Inflammatory macrophage (primary cell): ENCODE data around the gene MEGF8.
"Not testable (repeated sequence)": the region's sequence is repeated elsewhere in the genome, so short reads cannot be mapped to it uniquely, and the experiment has no call there.

ENCODE experiments used
- DNase-seq, 2 donors: peaks; one replicate each; pipeline ENCODE4 v3.0.0-alpha.2; 2020 to 2022

The MEGF8 gene

DNA sequence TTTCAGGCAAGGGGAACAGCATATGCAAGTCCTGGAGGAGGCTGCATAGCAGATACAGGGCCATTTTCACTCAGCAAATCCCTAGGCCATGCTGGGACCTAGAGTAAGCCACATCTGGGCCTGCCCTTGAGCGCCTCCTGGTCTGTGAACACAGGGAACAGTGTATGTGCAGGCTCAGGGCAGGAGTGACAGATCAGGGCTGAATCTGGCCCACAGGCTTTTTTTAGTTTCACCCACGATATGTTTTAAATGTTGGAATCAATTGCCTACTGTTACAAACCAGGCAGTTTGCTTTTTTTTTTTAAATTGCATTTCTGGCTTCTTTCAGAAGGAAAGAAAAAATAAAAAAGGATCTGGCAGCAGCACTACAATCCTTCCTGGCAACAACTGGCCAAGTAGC lies 13.8 kb upstream of the MEGF8 start:
- DNase-seq, result no peak

DNA sequence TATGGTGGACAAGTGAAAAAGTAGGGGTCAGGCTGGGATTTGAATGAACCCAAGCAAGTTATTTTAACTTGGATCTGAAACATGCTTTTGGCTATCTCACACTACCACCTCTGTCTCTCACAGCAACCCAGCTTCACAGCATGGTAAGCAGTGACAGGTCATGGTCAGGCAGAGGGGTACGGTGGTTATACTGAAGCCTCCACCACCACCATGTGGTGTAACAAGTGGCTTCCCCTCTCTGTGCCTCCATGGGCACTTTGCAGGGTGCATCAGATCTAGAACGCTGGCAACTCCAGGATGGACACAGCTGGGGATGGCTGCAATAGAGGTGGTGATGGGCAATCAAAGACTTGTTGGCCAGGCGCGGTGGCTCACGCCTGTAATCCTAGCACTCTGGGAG lies 13.1 kb upstream of the MEGF8 start:
- no peak for DNase-seq

DNA sequence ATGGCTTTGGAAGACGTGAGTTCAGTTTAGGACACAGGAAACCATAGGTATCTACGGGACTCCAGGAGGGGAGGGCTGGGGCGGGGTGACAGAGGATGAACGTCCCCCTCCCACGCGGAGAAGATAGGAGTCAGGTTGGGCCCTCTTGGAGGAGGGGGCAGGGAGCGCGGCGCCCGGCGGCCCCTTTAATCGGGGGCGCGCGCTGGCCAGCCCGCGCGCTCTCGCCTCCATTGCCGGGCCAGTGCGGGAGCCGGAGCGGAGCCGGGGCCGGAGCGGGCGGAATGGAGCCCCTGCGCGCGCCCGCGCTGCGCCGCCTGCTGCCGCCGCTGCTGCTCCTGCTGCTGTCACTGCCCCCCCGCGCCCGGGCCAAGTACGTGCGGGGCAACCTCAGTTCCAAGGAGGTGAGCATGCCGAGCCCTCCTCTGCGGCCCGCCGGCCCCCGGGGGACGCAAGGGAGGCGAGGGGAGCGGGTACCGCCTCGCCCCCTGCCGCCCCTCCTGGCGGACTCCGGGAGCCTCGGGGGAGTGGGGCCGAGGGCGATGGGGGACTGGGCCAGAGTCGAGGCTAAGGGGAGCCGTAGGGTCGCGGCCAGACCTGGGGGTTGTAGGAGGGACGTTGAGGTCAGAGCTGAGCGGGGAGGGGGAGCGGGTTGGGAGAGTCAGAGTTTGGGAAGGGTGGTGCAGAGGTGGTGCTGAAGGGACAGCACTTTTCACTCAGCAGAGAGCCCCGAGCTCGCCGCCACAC lies 12.2 kb upstream of the MEGF8 start, which contains the start of gene TMEM145:
TSS of gene TMEM145 (plus strand) at position 214 of the 744 bp plus-strand sequence. CDS start at position 282, 68 bp downstream.
- DNase-seq, result peak in 1 of 2 donors; percentile 26

DNA sequence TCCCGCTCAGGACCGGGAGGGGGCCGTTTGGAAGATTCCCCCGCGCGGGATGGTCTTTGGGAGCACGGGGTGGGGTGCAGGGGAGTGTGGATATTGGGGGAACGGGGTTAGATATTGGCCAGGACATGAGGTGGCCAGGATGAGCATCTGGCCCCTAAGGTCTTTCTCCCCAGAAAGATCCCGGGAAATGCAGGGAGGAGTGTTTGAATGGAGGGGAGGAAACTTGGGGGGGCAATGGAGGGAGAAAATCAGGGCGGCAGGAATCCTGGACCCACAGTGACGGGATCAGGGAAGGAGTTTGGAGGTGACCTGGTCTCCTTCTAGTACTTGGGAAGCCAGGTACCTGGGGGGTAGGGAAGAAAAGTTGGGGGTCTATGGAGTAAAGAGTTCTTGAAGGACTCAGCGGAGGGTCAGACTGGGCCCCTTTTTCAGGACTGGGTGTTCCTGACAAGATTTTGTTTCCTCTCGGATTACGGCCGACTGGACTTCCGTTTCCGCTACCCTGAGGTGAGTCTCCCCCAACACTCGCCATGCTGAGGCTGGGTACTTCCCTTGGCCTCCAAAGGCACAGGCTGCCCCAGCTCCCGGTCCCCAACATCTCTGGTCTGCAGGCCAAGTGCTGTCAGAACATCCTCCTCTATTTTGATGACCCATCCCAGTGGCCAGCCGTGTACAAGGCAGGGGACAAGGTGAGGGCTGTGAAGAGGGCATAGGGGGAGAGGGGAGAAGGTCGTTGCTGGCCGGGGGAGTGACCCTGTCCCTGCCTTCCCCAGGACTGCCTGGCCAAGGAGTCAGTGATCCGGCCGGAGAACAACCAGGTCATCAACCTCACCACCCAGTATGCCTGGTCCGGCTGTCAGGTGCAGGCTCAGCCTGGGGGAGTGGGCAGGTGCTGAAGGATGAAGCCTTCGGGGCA lies 11.3 kb upstream of the MEGF8 start:
- DNase-seq, result no peak

DNA sequence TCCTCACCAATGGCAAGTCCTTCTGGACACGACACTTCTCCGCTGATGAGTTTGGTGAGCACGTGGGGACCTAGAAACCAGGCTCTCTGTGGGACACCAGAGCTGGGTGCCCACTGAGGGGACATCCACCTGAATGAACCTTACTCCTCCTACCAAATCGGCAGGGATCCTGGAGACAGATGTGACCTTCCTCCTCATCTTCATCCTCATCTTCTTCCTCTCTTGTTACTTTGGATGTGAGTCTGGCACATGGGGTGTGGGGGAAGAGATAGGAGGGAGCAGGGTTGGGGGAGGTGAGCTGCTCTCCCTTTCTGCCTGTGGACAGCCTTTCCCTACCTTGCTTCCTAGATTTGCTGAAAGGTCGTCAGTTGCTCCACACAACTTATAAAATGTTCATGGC lies 10.4 kb upstream of the MEGF8 start:
- no peak for DNase-seq

DNA sequence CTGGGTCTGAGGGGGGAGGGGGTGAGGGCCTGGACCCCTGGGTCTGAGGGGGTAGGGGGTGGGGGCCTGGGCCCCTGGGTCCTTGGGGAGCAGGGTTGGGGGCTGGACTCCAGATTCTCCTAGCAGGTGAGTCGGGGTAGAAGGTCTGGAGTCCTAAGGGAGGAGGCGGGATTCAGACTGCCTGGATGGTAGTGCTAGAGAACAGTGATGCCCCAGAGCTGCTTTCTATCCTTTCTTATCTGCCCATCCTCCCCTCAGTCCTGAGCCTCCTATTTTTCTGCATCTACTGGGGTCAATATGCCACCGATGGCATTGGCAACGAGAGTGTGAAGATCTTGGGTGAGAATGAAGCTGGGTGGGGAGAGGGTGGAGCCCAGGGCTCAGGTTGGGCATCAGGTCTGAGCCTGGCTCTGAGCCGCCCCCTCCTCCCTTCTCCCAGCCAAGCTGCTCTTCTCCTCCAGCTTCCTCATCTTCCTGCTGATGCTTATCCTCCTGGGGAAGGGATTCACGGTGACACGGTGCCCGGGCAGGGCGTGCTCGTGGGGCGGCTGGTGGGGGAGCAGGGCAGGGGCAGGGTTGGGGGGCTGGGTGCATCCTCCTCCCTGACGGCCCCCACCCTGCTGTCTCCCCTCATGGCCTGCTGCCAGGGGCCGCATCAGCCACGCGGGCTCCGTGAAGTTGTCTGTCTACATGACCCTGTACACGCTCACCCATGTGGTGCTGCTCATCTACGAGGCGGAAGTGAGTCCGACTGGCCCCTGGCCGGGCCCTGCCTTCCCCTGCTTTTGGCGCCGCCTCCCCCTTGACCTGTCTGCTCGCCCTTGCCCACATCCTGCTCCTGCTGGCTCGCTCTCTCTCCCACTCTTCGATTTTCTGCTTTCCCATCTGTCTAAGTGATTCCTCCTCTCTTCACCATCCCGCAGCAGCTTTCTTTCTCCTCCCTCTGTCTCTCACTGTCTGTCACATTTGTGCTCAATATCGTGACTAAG lies 8.9 kb upstream of the MEGF8 start:
- DNase-seq, result peak; percentile 24 to 51

DNA sequence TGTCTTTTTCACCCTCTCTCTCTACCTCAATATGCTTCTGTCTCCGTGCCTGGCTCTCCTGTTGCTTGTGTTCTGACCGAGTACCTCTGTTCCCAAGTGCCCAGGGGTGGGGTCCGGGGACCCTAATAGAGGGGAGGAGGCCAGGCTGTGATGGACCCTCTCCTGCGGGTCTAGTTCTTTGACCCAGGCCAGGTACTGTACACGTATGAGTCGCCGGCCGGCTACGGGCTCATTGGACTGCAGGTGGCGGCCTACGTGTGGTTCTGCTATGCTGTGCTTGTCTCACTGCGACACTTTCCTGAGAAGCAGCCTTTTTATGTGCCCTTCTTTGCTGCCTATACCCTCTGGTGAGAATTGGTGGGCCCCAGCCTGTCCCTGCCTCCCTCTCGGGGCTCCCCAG lies 7.9 kb upstream of the MEGF8 start:
- no peak for DNase-seq

DNA sequence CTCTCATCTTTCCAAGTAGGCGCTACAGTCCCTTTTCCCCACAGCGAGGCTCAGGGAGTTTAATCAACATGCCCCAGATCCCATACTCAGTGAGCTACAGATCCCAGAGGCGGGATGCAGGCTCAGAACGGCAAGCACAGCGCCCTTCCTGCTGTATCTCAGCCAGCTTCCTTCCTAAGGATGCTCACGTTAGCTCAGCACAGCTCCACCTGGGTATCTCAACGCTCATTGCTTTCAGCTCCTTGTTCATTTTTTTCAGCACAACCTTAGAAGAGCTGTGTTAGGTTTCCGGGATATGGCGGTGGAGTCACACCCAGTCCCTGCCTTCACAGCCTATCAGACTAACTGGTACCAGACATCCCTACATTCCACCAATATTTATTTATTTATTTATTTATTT lies 3.1 kb upstream of the MEGF8 start:
- no peak for DNase-seq

DNA sequence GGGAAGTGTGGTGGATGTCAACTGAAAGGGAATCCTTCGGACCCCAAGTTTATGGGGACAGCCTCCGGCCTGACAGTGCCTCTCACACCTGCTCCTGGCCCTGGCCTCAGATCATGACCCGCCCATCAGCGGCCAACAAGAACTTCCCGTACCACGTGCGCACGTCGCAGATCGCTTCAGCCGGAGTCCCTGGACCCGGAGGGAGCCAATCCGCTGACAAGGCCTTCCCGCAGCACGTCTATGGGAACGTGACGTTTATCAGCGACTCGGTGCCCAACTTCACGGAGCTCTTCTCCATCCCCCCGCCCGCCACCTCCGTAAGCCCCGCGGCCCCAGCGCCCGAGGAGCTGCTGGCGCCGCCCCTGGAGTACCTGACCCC lies 2.0 kb upstream of the MEGF8 start:
- DNase-seq, result no peak

DNA sequence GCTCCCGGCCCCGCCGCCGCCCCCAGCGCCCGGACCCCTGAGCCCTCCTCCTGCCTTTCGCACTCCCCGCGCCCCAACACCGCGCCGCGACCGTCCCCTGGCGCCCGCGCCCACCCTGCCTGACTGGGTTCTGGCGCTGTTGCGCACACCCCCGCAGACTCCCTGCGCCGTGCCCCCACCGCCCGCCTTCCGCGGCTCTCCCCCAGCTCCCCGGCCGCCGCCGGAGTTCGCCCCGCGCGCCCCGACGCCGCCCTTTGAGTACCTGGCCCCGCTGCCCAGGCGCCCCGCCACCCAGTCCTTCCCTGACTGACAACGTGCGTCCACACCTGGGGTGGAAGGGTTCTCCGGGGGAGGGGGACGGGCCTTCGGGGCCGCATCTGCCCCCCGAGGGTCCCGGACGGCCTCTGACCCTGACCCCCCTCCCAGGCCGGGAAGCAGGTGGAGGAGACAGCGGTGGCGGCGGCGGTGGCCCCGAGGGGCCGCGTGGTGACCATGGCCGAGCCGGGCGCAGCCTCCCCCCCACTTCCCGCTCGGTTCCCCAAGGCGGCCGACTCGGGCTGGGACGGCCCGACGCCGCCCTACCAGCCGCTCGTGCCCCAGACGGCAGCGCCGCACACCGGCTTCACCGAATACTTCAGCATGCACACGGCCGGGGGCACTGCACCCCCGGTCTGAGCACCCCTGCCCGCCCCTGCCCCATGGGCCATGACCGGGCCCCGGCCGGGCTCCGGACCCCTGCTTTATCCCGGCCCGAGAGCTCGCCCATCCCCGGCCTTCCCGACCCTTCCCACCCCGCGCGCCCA lies 1.4 kb upstream of the MEGF8 start:
- DNase-seq, result peak in 1 of 2 donors; percentile 30

DNA sequence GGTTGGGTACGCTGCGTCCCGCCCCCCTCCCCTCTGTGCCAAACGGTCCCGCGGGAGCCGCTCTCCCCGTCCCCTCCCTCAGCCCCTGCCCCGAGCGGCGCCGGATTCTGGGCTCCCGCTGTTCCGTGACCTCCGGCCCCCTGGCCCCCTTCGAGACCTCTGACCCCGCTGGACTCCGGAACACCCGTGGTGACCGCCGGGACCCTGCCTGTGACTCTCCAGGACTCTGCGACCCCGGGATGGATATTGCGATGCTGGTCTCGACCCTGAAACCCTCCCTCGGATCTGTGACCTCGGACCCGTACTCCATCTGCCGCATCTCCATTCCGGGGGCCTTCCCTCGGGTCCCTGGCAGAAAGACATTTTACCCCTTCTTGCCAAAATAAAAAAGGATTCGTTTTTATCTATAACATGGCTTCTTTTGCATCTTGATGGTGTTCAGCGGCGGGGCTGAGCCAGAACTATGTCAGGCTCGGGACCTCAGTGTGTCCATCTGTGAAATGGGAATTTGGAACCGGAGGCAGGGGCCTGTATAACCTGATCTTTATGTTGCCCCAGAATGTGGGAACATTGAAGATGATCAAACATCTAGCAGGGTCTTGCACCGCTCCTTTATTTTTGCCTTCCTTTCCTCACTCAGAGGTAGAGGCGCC lies 654 bp upstream of the MEGF8 start:
- no peak for DNase-seq

DNA sequence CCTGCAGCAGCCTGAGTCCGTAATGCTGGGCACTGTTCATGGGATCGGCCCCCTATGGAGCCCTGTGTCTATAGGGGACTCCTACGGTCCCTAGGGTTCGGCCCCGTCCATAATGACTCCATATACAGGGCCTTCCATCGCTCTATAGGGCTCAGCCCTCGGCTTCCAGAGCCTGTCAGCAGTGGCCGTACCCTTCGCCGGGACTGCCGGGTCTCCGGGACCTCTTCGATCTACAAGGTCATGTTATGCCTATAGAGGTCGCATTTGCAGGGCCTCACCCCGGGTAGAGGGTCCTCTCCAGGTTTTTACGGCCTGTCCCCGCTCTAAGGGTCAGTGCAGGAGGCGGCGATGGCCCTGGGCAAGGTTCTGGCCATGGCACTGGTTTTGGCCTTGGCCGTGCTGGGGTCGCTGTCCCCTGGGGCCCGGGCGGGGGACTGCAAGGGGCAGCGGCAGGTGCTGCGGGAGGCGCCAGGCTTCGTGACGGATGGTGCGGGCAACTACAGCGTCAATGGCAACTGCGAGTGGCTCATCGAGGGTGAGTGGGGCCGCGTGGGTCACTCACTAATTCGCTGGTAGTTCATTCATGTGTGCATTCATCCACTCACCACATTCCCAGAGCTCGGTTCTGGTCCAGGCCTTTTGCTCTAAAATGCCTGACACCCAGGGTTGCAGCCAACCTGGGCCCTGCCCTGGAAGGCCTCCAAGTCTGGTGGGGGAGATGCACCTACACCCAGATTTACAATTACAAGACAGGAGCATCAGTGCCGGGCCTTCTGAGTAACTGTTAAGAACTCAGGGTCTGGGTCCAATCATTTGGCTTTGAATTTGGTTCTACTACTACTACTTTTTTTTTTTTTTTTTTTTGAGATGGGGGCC lies 699 bp downstream of the MEGF8 start:
- DNase-seq, result peak in 1 of 2 donors; percentile 29

DNA sequence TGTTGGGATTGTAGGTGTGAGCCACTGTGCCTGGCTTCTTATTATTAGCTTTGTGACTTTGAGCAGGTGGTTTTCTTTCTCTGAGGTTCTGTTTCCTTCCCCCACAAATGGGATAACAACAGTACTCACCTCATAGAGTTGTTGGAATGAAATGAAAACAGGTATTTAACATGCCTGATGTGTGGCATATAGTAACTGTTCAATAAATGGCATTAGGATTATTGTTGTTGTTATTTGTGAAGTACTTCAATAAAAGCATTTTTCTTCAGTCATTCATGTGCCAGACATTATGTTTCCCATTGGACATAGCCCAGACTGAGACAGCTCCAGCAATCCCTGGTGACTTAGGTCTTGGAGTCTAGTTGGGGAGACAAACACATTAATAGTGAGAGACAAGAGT lies 1.5 kb downstream of the MEGF8 start:
- no peak for DNase-seq

DNA sequence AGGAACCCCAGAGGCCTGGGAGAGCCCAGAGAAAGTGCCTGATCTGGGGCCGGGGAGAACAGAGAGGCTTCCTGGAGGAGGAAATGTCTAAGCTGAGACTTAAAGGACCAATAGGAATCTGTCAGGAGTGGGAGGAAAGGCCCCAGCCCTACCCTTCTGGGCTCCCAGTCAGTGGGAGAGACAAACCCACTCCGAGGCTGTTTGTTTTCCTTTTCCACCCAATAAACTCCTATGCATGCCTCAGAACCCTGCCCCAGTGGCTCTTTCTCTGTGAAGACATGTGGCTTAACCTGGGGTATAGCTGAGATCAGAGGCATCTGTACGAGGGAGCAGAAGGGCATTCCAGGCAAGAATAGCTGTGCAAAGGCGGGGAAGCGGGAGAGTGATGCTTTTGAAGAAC lies 1.9 kb downstream of the MEGF8 start:
- DNase-seq, result no peak

DNA sequence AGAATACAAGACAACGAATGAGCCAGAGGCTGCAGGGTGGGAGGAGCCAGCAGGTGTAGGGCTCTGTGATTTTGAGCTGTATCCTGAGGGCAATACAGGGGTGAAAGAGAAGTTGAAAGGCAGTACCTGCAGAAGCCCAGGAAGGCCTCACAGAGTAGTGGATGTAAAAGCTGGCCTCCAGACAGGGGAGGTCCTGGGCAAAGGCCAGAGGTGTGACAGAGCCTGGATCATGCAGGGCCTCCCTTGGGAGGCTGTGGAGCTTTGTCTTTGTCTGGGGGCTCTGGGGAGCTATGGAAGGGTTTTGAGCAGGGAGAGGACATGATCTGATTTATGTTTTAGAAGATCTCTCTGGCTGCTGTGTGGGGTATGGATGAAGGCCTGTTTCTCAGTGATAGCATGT lies 2.7 kb downstream of the MEGF8 start:
- no peak for DNase-seq

DNA sequence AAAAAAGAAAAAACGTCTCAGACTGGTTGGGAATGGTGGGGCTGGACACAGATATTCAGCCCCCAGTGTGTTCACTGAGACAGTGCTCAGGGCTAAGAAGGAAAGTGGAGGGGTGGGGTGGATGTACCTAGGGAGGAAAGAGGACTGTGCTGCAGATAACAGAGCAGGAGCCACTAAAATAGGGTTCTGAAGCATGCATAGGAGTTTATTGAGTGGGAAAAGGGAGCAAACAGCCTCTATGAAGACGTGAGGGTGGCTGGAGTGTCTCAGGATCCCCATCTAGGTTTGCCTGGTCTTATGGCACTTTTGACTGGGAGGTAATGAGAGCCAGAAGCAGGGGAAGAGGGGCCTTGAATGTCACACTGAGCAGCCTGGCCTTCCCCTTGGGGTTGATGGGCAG lies 3.4 kb downstream of the MEGF8 start:
- no peak for DNase-seq

DNA sequence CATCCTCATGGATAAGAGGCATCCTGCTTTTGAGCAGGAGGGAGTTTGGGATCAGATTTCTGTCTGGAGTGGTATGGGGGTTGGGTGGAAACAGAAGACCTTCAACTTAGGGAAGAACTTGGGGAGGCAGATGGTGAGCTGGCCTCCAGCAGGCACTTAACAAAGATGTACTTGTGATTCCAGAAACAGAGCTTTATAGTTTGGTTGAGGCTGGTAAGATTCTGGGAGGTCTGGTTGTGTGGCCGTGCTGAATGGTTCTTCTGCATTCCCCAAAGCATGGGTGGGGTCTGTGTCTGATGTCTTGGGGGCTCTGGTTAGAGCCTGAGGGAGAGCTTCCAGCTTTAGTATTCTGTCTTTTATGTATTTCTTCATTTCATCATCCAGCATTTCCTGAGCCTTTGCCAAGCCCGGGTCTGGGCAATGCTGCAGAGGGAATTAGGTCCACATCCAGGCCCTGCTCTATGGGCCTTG lies 4.8 kb downstream of the MEGF8 start:
- DNase-seq, result no peak

DNA sequence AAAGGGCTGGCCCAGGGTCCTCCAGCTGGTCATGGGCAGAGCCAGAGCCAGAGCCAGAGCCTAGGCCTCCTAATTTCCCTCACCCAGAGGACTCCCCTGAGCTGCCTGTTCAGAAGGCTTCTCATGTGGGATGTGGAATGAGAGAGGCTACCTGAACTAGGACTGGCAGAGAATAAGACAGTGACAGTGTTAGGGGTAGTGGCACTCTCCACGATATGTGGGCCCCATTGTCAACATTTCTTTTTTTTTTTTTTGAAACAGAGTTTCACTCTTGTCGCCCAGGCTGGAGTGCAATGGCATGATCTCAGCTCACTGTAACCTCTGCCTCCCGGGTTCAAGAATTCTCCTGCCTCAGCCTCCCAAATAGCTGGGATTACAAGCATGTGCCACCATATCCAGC lies 5.9 kb downstream of the MEGF8 start:
- DNase-seq, result not testable (repeated sequence)

DNA sequence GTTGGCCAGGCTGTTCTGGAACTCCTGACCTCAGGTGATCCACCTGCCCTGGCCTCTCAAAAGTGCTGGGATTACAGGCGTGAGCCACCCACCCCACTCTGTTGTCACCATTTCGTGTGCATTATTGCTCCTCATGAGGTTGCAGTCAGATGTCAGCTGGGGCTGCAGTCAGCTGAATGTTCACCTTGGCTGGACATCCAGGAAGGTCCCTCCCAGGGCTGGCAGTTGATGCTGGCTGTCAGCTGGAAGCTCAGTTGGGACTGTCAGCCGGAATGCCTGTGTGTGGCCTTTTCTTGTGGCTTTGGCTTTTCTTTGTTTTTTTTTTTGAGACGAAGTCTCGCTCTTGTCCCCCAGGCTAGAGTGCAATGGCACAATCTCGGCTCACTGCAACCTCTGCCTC lies 6.6 kb downstream of the MEGF8 start:
- no peak for DNase-seq

DNA sequence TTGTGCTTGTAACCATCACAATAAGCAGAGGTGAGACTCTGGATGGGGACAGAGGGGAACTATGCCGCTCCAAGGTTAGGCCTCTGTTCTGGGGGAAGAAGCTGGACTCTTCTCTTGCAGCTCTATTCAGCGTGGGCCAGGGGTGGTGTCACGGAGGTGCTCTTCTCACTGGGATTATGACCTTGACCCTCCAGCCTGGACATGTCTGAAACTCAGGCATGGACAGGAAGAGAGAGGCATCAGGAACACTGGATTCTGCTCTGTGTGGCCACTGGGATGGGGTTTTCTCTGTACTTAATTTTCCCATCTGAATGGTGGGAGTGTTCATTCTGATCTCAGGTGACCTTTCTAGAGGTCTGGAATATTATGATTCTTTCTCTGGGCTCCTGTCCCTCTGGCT lies 7.6 kb downstream of the MEGF8 start:
- no peak for DNase-seq
